Measurements from ENCODE around the gene OR9K2.
"Not testable (repeated sequence)": the region's sequence is repeated elsewhere in the genome, so short reads cannot be mapped to it uniquely, and the experiment has no call there.

OR9K2 gene

GRCh38 chr12:55171445-55171844 is 45.2 kb downstream of the OR9K2 start:
- H3K27ac ChIP-seq (replicated peaks), result no peak overlapping the region
- H3K4me3 ChIP-seq (replicated peaks; ENCODE audit: insufficient read depth, low read length), result no peak overlapping the region
- no peak for TF ChIP-seq CTCF (IDR thresholded peaks at IDR 0.05; ENCODE audit: insufficient read depth, low read length)
- no peak for TF ChIP-seq SPI1 (IDR thresholded peaks at IDR 0.05; ENCODE audit: borderline replicate concordance, low read depth)
- TF ChIP-seq POLR2AphosphoS5 (IDR thresholded peaks at IDR 0.05; ENCODE audit: low read depth), result no peak
- TF ChIP-seq, protein P1, sequence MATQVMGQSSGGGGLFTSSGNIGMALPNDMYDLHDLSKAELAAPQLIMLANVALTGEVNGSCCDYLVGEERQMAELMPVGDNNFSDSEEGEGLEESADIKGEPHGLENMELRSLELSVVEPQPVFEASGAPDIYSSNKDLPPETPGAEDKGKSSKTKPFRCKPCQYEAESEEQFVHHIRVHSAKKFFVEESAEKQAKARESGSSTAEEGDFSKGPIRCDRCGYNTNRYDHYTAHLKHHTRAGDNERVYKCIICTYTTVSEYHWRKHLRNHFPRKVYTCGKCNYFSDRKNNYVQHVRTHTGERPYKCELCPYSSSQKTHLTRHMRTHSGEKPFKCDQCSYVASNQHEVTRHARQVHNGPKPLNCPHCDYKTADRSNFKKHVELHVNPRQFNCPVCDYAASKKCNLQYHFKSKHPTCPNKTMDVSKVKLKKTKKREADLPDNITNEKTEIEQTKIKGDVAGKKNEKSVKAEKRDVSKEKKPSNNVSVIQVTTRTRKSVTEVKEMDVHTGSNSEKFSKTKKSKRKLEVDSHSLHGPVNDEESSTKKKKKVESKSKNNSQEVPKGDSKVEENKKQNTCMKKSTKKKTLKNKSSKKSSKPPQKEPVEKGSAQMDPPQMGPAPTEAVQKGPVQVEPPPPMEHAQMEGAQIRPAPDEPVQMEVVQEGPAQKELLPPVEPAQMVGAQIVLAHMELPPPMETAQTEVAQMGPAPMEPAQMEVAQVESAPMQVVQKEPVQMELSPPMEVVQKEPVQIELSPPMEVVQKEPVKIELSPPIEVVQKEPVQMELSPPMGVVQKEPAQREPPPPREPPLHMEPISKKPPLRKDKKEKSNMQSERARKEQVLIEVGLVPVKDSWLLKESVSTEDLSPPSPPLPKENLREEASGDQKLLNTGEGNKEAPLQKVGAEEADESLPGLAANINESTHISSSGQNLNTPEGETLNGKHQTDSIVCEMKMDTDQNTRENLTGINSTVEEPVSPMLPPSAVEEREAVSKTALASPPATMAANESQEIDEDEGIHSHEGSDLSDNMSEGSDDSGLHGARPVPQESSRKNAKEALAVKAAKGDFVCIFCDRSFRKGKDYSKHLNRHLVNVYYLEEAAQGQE (IDR thresholded peaks at IDR 0.05; ENCODE audit: insufficient replicate concordance, low read depth), result no peak
- TF ChIP-seq GABPA (IDR thresholded peaks at IDR 0.05; ENCODE audit: low read depth), result no peak
- no peak for DNase-seq (ENCODE audit: low read depth in 1 of 2, low spot score in 1 of 2)
- no peaks in the 10 kb centered on the region for H3K27me3 ChIP-seq (ENCODE audit: insufficient read depth, poor library complexity, severe bottlenecking)

GRCh38 chr12:55171846-55172245 is 45.6 kb downstream of the OR9K2 start:
- H3K27me3 ChIP-seq (ENCODE audit: insufficient read depth, poor library complexity, severe bottlenecking); DNase-seq (ENCODE audit: low read depth in 1 of 2, low spot score in 1 of 2); H3K27ac ChIP-seq (replicated peaks); H3K4me3 ChIP-seq (replicated peaks; ENCODE audit: insufficient read depth, low read length): not testable (repeated sequence)

DNA sequence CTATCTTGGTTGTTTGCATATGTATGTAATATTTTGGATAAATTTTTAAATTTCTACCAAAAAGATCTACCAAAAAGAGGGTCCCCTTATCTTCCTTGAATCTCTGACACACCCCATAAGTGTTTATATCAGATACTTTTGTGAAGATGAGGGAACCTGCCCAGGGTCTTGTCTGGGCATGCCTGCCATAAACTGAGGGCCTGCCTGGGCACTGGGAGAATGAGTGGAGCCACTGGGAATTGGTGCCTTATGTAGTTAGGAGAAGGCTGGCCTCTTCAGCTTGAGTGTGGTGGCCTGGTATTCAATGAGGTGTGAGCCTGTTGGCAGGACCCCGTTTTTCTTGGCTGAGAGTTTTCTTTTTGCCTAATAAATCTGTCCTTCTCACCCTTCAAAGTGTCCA is 46.5 kb downstream of the OR9K2 start:
- no peak for DNase-seq (ENCODE audit: low read depth in 1 of 2, low spot score in 1 of 2)
- Histone ChIP-seq H3K27ac (replicated peaks) (no peak overlapping the region), H3K4me3 (replicated peaks; ENCODE audit: insufficient read depth, low read length) (no peak overlapping the region), H3K27me3 (ENCODE audit: insufficient read depth, poor library complexity, severe bottlenecking) (no peaks in the 10 kb centered on the region)
- TF ChIP-seq CTCF (IDR thresholded peaks at IDR 0.05; ENCODE audit: insufficient read depth, low read length) (no peak), SPI1 (IDR thresholded peaks at IDR 0.05; ENCODE audit: borderline replicate concordance, low read depth) (no peak)
- TF ChIP-seq, protein P1 (IDR thresholded peaks at IDR 0.05; ENCODE audit: insufficient replicate concordance, low read depth), result no peak

DNA sequence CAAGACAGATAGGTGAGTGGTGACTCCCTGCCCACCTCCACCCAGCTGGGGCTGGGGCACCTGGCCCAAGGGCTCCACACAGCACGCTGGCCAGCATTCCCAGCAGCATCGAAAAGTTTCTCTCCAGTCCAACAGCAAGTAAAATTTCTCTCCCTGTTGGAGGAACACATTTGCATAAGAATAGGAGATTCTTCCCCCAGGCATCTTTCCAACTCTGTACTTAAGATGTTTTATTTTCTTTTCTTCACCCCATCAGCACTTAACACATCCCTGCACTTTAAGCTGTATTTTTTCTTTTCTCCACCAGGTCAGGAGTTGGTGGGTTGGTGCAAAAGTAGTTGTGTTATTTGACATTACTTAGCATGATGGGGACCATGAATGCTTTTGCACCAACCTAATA is 47.2 kb downstream of the OR9K2 start:
- Histone ChIP-seq H3K4me3 (replicated peaks; ENCODE audit: insufficient read depth, low read length) (no peak overlapping the region), H3K27ac (replicated peaks) (no peak overlapping the region), H3K27me3 (ENCODE audit: insufficient read depth, poor library complexity, severe bottlenecking) (no peaks in the 10 kb centered on the region)
- no peak for TF ChIP-seq GABPA (IDR thresholded peaks at IDR 0.05; ENCODE audit: low read depth)
- TF ChIP-seq CTCF (IDR thresholded peaks at IDR 0.05; ENCODE audit: insufficient read depth, low read length), result no peak
- TF ChIP-seq SPI1 (IDR thresholded peaks at IDR 0.05; ENCODE audit: borderline replicate concordance, low read depth), result no peak
- TF ChIP-seq POLR2AphosphoS5 (IDR thresholded peaks at IDR 0.05; ENCODE audit: low read depth), result no peak
- TF ChIP-seq, protein P1 (IDR thresholded peaks at IDR 0.05; ENCODE audit: insufficient replicate concordance, low read depth), result no peak
- no peak for DNase-seq (ENCODE audit: low read depth in 1 of 2, low spot score in 1 of 2)
